NCI-H345 (cell line): Measurements from ENCODE around the gene STAB1.

ENCODE experiments used
- DNase-seq: peaks from one replicate; lab custom pipeline; 2025; lab: John Stamatoyannopoulos, UW

Gene STAB1

GRCh38 chr3:52487050-52487787, 7.9 kb upstream of the STAB1 start:
- DNase-seq: no peak

GRCh38 chr3:52487788-52488691, 7.1 kb upstream of the STAB1 start:
- DNase-seq: no peak

GRCh38 chr3:52488746-52489145, 6.4 kb upstream of the STAB1 start:
- DNase-seq: no peak

DNA sequence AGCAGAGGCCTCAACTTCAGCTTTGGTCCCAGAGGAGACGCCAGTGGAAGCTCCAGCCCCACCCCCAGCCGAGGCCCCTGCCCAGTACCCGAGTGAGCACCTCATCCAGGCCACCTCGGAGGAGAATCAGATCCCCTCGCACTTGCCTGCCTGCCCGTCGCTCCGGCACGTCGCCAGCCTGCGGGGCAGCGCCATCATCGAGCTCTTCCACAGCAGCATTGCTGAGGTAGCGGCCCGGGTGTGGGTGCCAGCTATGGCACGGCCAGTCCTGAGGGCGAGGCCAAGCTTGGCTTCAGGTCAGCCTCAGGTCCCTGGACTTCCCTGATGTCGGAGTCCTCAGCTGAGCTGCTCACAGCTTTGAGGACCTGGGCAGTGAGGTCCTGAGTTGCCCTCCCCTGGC, 5.7 kb upstream of the STAB1 start:
- DNase-seq: no peak

- no peak for DNase-seq
These were observed 4.9 kb upstream of the STAB1 start for GRCh38 chr3:52490035-52490938.

DNA sequence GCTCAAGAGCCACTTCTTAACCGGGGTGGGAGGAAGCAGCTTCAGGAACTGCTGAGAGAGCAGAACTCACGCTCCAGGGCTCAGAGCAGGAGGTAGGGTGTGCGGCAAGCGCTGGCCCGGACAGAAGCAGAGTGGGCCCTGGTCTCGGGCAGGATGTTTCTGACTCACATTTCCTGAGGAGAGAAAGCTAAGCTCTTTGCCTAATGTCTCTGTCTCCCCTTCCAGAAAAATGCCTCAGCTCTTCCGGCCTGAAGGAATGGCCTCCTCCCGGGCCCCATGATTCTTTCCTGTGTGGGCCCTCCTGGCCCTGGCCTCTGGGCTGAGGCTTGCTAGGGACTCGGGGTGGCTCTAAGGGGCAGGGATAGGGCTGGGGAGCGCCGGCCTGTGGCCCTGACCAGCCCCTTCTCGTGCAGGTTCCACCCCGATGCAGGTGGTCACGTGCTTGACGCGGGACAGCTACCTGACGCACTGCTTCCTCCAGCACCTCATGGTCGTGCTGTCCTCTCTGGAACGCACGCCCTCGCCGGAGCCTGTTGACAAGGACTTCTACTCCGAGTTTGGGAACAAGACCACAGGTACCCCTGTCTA, 4.1 kb upstream of the STAB1 start:
- no peak for DNase-seq

DNA sequence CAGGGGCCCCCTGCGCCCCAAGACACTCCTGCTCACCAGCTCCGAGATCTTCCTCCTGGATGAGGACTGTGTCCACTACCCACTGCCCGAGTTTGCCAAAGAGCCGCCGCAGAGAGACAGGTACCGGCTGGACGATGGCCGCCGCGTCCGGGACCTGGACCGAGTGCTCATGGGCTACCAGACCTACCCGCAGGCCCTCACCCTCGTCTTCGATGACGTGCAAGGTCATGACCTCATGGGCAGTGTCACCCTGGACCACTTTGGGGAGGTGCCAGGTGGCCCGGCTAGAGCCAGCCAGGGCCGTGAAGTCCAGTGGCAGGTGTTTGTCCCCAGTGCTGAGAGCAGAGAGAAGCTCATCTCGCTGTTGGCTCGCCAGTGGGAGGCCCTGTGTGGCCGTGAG, 3.1 kb upstream of the STAB1 start:
- no peak for DNase-seq

- no peak for DNase-seq
These were observed 1.7 kb upstream of the STAB1 start for GRCh38 chr3:52493232-52494017.

GRCh38 chr3:52494445-52494844, 693 bp upstream of the STAB1 start:
- no peak for DNase-seq

- no peak for DNase-seq
These were observed 852 bp downstream of the STAB1 start for GRCh38 chr3:52495777-52496602.

- DNase-seq: no peak
These were observed 3.3 kb downstream of the STAB1 start for GRCh38 chr3:52498137-52499054.

GRCh38 chr3:52501046-52501445, 5.9 kb downstream of the STAB1 start:
- DNase-seq: no peak

DNA sequence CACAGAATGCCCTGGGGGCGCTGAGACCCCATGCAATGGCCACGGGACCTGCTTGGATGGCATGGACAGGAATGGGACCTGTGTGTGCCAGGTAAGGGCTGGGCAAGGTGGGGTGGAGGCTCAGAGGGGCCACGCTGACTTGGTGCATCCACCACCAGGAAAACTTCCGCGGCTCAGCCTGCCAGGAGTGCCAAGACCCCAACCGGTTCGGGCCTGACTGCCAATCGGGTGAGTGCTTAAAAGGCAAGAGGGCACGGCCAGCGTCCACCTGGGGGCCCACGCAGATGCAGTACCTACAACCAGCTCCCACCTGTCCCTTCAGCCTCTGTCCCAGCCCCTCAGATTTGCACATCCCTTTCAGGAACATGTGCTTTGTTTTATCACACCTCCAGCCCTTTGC, 6.9 kb downstream of the STAB1 start:
- DNase-seq: no peak

DNA sequence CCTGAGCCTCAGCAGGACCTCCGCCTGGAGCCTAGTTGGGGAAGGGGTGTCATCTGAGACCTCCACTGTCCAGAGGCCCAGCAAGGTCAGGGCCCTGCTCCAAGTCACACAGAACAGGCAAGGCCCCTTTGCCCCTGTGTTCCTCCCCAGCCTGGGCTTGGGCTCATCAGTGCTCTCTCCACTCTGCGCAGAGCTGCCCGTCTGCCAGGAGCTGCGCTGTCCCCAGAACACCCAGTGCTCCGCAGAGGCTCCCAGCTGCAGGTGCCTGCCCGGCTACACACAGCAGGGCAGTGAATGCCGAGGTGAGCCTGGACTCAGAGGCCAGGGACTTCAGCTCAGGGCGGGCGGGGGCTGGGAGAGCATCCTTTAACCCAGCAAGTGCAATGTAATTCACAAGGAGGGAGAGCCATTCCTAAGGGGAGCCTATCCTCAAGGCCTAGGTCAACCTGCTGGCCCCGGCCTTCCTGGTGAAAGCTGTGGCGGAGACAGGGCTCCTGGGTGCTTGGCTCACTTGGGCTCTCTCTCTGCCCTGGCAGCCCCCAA, 7.7 kb downstream of the STAB1 start:
- no peak for DNase-seq

- DNase-seq: peak; percentile 14
These were observed 8.8 kb downstream of the STAB1 start for GRCh38 chr3:52503788-52504424.

DNA sequence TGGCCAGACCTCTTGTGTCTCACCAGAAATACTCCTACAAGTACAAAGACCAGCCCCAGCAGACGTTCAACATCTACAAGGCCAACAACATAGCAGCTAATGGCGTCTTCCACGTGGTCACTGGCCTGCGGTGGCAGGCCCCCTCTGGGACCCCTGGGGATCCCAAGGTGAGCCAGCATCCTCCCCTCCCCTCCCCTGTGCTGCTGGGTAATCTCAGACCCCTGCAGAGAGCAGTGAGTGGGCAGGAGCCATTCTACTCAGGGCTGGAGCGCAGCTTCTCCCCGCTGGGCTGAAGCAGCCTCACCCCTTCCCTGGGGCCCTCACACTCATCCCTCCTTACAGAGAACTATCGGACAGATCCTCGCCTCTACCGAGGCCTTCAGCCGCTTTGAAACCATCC, 9.8 kb downstream of the STAB1 start:
- no peak for DNase-seq

GRCh38 chr3:52506266-52506966, 11.3 kb downstream of the STAB1 start:
- no peak for DNase-seq

- DNase-seq: no peak
These were observed 12.2 kb downstream of the STAB1 start for GRCh38 chr3:52507359-52507758.
